Stomach (tissue), 9 donors: ENCODE measurements around the gene NRXN2. TPM values are rescaled to one million over a fixed set of nuclear protein-coding genes. Genes with fewer than 3 reads are reported as not detected.
A peak's percentile ranks its signal among the peaks of the same experiment; 100 is the strongest.

Experiments used
- DNase-seq, 2 donors: peaks; one replicate each; pipeline versions ENCODE4 v3.0.0 to v3.0.0-alpha.2; 2013 to 2019
- H3K27ac ChIP-seq, 5 donors: fragments of 200-600 bp in 4 of 5; sonication (generic) in 4 of 5; one replicate each; pipeline ENCODE4 v1.5.1; 2013 to 2019; ENCODE audit warnings: mild to moderate bottlenecking in 1 of 5, moderate library complexity in 1 of 5
- H3K27me3 ChIP-seq, 3 donors: fragments of 200-600 bp; sonication (generic); one replicate each; pipeline ENCODE4 v1.5.1; 2017 to 2019; ENCODE audit warnings: mixed run types in 1 of 3
- H3K36me3 ChIP-seq, 4 donors: fragments of 200-600 bp; sonication (generic); 1 replicate in 3 of 4; 2 replicates in 1 of 4; pipeline ENCODE4 v1.5.1; 2016 to 2019
- H3K4me1 ChIP-seq, 4 donors: fragments of 200-600 bp; sonication (generic); one replicate each; pipeline ENCODE4 v1.5.1; 2016 to 2019
- H3K4me3 ChIP-seq, 4 donors: fragments of 200-600 bp; sonication (generic) in 3 of 4; one replicate each; pipeline ENCODE4 v1.5.1; 2016 to 2019; ENCODE audit warnings: mild to moderate bottlenecking in 1 of 4
- H3K9me3 ChIP-seq, 4 donors: fragments of 200-600 bp; sonication (generic); one replicate each; pipeline ENCODE4 v1.5.1; 2016 to 2019
- EP300 ChIP-seq: sonication (generic); formaldehyde crosslinking; IDR thresholded peaks from one replicate; pipeline ENCODE4 v1.6.1; 2017; ENCODE audit warnings: antibody characterized with exemption
- POLR2A ChIP-seq, 4 donors: fragments of 450-650 bp; IDR thresholded peaks; one replicate each; pipeline ENCODE4 v1.6.1; 2016; ENCODE audit warnings: antibody characterized with exemption in 4 of 4, control low read depth in 2 of 4, mild to moderate bottlenecking in 1 of 4, moderate library complexity in 1 of 4
- POLR2AphosphoS5 ChIP-seq, 3 donors: sonication (generic); formaldehyde crosslinking; IDR thresholded peaks; one replicate each; pipeline ENCODE4 v1.6.1; 2016; ENCODE audit warnings: antibody characterized with exemption in 3 of 3
- WGBS, 5 donors: extraction: QIAGEN DNeasy Blood & Tissue Kit in 3 of 5; methylation state at CpG; one replicate each; pipeline versions ENCODE4 v1.1.5 to v1.1.7; 2013 to 2018; 5-methylcytosine and 5-hydroxymethylcytosine counted together
- intact Hi-C: fragments of 100-400 bp; cut with DNase I; formaldehyde crosslinking; loops from one replicate; pipeline ENCODE4 v1.15.1; 2023; ENCODE audit warnings: low total_unique reads
- polyA plus RNA-seq, 3 donors: library from polyadenylated mRNA; stranded (reverse); fragments of 200-250 nt; gene quantifications; one replicate each; pipeline ENCODE4 v1.2.3, GENCODE V29; 2013
- total RNA-seq, 5 donors: library from RNA; depleted of rRNA; stranded (reverse); fragments of >200 nt; gene quantifications; one replicate each; pipeline versions ENCODE4 v1.1.0 to v1.2.3, GENCODE V29; 2014 to 2016
- TF ChIP-seq, protein P1 (sequence below), 7 experiments: fragments of 450-650 bp in 4 of 7; fragments of 200-600 bp in 3 of 7; sonication (generic) in 3 of 7; IDR thresholded peaks; one replicate each; pipeline ENCODE4 v1.5.1; 2016 to 2019; ENCODE audit warnings: antibody characterized with exemption in 7 of 7, control low read depth in 2 of 7, mild to moderate bottlenecking in 1 of 7
- donor health status: healthy with polysubstance abuse.
- donor health status: Bipolar disorder and iron deficiency.
- donor health status: healthy.

Gene NRXN2
- total and polyA plus RNA-seq, 8 donors: 0.14 to 16.9 (median 1.2) TPM; not detected in 4

DNA sequence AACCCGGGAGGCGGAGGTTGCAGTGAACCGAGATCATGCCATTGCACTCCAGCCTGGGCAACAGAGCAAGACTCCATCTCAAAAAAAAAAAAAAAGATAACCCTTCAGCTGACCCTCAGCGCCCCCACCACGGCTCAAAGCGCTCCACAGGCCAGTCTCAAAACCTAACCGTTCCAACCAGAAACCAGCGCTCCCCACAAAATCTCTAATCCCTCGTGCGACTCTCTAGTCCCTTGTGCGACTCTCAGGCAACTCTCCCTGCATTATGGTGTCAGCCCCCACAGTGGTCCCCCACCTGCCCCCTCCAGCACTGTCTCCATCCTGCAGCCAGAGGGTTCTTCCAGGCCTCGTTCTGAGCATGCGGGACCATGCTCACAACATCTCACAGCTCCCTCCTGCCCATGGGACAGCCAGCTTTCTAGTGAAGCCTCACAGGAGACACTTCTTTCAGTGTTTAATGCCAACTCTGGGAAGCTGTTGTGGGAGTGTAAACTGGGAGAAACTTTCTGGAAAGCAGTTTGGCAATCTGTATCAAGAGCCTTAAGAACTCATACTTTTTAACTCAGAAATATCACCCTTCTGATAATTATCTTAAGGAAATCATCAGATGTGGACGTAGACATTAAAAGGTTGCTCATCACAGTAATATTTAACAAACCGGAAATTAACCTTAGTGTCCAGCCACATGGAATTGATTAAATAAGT, 25.1 kb upstream of the NRXN2 start:
- WGBS, 5 donors: 85 to 89% (median 88%) methylated on average over 15 of the region's 15 CpGs
- no peak for DNase-seq
- peak overlapping the region in 3 of 5 donors; percentile 46 to 93 (median 92) for H3K27ac ChIP-seq

DNA sequence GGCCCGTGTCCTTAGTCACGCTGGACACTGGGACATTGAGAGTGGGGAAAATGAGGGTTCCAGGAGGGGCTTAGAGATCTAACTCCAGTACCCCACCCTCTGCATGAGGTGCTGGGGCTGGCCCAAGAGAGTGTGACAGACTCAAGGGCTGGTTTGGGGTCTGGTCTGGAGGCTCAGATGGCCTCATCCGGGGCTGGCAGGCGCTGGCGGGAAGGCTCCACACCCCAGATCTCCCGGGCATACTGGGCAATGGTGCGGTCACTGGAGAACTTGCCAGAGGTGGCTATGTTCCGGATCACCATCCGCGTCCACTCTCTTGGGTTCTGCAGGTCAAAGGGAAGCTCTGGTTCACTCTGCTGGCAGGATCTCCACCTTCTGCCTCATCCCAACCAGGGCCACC, 23.5 kb upstream of the NRXN2 start:
- H3K27me3 ChIP-seq: peaks cover 0 to 48% (median 45%) of the 10 kb centered on the region in 3 donors
- H3K9me3 ChIP-seq: no peaks in the 10 kb centered on the region
- DNase-seq: no peak
- H3K4me1 ChIP-seq: peaks cover 43 to 49% (median 46%) of the 10 kb centered on the region in 4 donors
- TF ChIP-seq POLR2A (IDR thresholded peaks at IDR 0.05) (no peak), POLR2AphosphoS5 (IDR thresholded peaks at IDR 0.05) (no peak), EP300 (no peak)
- TF ChIP-seq, protein P1, sequence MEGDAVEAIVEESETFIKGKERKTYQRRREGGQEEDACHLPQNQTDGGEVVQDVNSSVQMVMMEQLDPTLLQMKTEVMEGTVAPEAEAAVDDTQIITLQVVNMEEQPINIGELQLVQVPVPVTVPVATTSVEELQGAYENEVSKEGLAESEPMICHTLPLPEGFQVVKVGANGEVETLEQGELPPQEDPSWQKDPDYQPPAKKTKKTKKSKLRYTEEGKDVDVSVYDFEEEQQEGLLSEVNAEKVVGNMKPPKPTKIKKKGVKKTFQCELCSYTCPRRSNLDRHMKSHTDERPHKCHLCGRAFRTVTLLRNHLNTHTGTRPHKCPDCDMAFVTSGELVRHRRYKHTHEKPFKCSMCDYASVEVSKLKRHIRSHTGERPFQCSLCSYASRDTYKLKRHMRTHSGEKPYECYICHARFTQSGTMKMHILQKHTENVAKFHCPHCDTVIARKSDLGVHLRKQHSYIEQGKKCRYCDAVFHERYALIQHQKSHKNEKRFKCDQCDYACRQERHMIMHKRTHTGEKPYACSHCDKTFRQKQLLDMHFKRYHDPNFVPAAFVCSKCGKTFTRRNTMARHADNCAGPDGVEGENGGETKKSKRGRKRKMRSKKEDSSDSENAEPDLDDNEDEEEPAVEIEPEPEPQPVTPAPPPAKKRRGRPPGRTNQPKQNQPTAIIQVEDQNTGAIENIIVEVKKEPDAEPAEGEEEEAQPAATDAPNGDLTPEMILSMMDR (IDR thresholded peaks at IDR 0.05): no peak
- WGBS, 5 donors: 73 to 80% (median 77%) methylated on average over 5 to 10 of the region's 10 CpGs
- intact Hi-C loops: no loop called here
- H3K4me3 ChIP-seq: peak overlapping the region in 1 of 4 donors; percentile 56
- H3K36me3 ChIP-seq: peaks cover 0 to 18% (median 9%) of the 10 kb centered on the region in 4 donors
- H3K27ac ChIP-seq: peak overlapping the region; percentile 48 to 93 (median 91)

More for the DNA sequence above, 25.1 kb upstream of the NRXN2 start:
- Histone ChIP-seq H3K36me3 (peaks cover 0 to 26% (median 16%) of the 10 kb centered on the region in 4 donors), H3K9me3 (no peaks in the 10 kb centered on the region), H3K4me3 (no peak overlapping the region), H3K4me1 (peaks cover 28 to 32% (median 30%) of the 10 kb centered on the region in 4 donors), H3K27me3 (peaks cover 0 to 32% (median 29%) of the 10 kb centered on the region in 3 donors)
- intact Hi-C loops: no loop called here
- TF ChIP-seq EP300: no peak
- TF ChIP-seq POLR2AphosphoS5 (IDR thresholded peaks at IDR 0.05): no peak
- no peak for TF ChIP-seq POLR2A (IDR thresholded peaks at IDR 0.05)
- TF ChIP-seq, protein P1 (IDR thresholded peaks at IDR 0.05): no peak

DNA sequence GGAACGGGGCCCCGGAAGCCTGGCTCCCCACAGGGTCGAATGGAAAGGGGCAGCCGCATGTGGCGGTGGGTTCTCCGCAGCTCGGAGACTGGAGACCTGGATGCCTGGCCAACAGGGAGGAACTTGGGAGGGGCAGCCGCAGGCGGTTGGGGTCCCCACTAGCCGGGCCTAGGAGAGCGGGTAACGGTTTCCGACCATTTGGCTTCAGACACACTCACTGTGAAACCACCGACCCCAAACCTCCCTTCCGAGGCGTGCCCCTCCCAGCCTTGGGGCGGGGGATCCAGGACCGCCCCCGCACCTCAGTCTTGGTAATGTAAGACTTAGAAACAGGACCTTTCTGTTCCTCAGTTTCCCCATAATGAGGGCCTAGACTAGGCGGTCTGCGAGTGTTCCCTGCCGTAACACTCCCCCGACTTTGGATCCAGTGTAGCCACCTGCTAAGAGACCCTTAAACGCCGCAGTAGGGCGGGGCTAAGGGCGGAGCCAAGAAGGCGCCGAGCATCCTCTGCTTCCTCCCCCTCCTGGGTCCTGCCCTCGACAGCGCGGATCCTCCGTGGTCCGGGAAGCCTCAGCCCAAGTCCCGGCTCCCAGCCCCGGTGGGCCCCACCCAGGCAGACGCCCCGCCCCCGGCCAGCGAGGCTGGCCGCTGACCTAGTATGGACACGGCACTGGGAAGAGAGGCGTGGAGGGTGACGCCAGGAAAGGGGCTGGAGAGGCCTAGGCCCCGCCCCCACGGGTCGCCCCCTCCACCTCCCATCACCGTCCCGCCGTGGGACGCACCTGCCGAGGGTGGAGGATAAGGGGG, 22.7 kb upstream of the NRXN2 start:
- TF ChIP-seq POLR2A (IDR thresholded peaks at IDR 0.05): no peak
- peak; percentile 51 to 83 (median 75) for TF ChIP-seq POLR2AphosphoS5 (IDR thresholded peaks at IDR 0.05)
- Histone ChIP-seq H3K27ac (peak overlapping the region; percentile 81 to 93 (median 91)), H3K36me3 (peaks cover 0 to 11% (median 4%) of the 10 kb centered on the region in 4 donors), H3K9me3 (no peaks in the 10 kb centered on the region), H3K27me3 (peaks cover 0 to 56% (median 50%) of the 10 kb centered on the region in 3 donors), H3K4me1 (peaks cover 43 to 55% (median 51%) of the 10 kb centered on the region in 4 donors), H3K4me3 (peak overlapping the region; percentile 56 to 66 (median 59))
- peak; percentile 58 to 88 for DNase-seq
- 2% methylated on average over 29 to 52 of the region's 52 CpGs for WGBS, 5 donors
- intact Hi-C loops: no loop called here

DNA sequence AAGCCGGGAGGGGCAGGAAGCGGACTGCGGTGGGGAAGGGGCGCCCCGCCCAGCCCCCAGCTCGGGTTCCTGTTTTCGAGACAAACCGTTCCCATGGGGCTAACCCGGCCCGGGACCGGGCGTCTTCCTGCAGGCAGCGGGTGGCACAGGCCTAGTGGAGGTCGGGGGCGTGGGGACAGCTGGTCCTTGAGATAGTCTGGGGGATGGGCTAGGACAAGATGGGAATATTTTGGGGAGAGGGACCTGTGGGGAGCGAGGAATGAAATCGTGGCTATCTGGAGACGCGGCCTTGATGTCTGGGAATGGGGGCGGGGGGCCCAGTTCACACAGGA, 22.2 kb upstream of the NRXN2 start:
- Histone ChIP-seq H3K36me3 (peaks cover 0 to 5% (median 2%) of the 10 kb centered on the region in 4 donors), H3K27me3 (peaks cover 0 to 58% (median 50%) of the 10 kb centered on the region in 3 donors), H3K27ac (peak overlapping the region; percentile 81 to 93 (median 91)), H3K9me3 (no peaks in the 10 kb centered on the region), H3K4me1 (peaks cover 43 to 57% (median 51%) of the 10 kb centered on the region in 4 donors), H3K4me3 (peak overlapping the region; percentile 56 to 66 (median 59))
- TF ChIP-seq POLR2A (IDR thresholded peaks at IDR 0.05) (no peak), POLR2AphosphoS5 (IDR thresholded peaks at IDR 0.05) (peak; percentile 12 to 40 (median 18)), EP300 (no peak)
- TF ChIP-seq, protein P1 (IDR thresholded peaks at IDR 0.05): no peak
- DNase-seq: peak; percentile 71 to 87
- WGBS, 5 donors: 0 to 3% (median 1%) methylated on average over 10 to 20 of the region's 20 CpGs
- intact Hi-C loops: no loop called here
